A673 (cell line): Measurements from ENCODE around the gene URAD. TPM values are rescaled to one million over a fixed set of nuclear protein-coding genes. Genes with fewer than 3 reads are reported as not detected.

Source experiments
- BruUV-seq: library from RNA; stranded (reverse); fragments of 400-500 nt; replicated peaks from 2 replicates; lab custom pipeline; 2021; lab: Mats Ljungman, UMichigan
- CTCF ChIA-PET: fragments of 300-600 bp; sonication (Branson Sonifier 250); formaldehyde crosslinking; loops from one replicate; lab custom pipeline; 2022; ENCODE audit warnings: antibody characterized with exemption; lab: Charles Lee
- POLR2A ChIA-PET: fragments of 300-600 bp; sonication (Branson Sonifier 250); formaldehyde crosslinking; loops from one replicate; lab custom pipeline; 2022; ENCODE audit warnings: antibody characterized with exemption; ENCODE audit not compliant: low non-redundant PET; lab: Charles Lee
- DNase-seq: peaks from one replicate; pipeline ENCODE4 v3.0.0-alpha.2; 2015; ENCODE audit warnings: low spot score
- H3K27ac ChIP-seq: fragments of 200-600 bp; sonication (generic); 2 replicates; pipeline ENCODE4 v1.5.1; 2016; ENCODE audit warnings: mixed run types, low read depth, mild to moderate bottlenecking, mixed read lengths, antibody characterized with exemption, low read length; ENCODE audit not compliant: poor library complexity, severe bottlenecking
- H3K27me3 ChIP-seq: fragments of 200-600 bp; sonication (generic); replicated peaks from 2 replicates; pipeline ENCODE4 v1.6.1; 2017; ENCODE audit warnings: mixed run types, low read depth, mild to moderate bottlenecking, mixed read lengths, antibody characterized with exemption, low read length; ENCODE audit not compliant: insufficient read depth, poor library complexity
- H3K36me3 ChIP-seq: fragments of 200-600 bp; sonication (generic); 2 replicates; pipeline ENCODE4 v1.6.1; 2016; ENCODE audit warnings: mixed run types, mild to moderate bottlenecking, mixed read lengths, antibody characterized with exemption, low read length; ENCODE audit not compliant: insufficient read depth, poor library complexity, severe bottlenecking
- H3K4me1 ChIP-seq: fragments of 200-600 bp; sonication (generic); 2 replicates; pipeline ENCODE4 v1.6.1; 2017; ENCODE audit warnings: mixed run types, mild to moderate bottlenecking, mixed read lengths, antibody characterized with exemption, low read length; ENCODE audit not compliant: insufficient read depth, poor library complexity, severe bottlenecking
- H3K4me3 ChIP-seq: fragments of 200-600 bp; sonication (generic); 2 replicates; pipeline ENCODE4 v1.5.1; 2016; ENCODE audit warnings: low read depth, mixed run types, mild to moderate bottlenecking, mixed read lengths, low read length; ENCODE audit not compliant: poor library complexity, severe bottlenecking
- H3K9me3 ChIP-seq: fragments of 200-600 bp; sonication (generic); 2 replicates; pipeline ENCODE4 v1.6.1; 2016; ENCODE audit warnings: mixed run types, low read depth, mild to moderate bottlenecking, mixed read lengths, antibody characterized with exemption, low read length; ENCODE audit not compliant: poor library complexity, severe bottlenecking
- CTCF ChIP-seq: fragments of 300-800, 200-600 bp; sonication (generic); conservative IDR thresholded peaks from 2 replicates; pipeline ENCODE4 v1.5.1; 2017; ENCODE audit warnings: low read depth, mild to moderate bottlenecking, antibody characterized with exemption, low read length, moderate library complexity, mixed read lengths
- EZH2 ChIP-seq: fragments of 200-600 bp; sonication (generic); IDR thresholded peaks from 2 replicates; pipeline ENCODE4 v1.6.1; 2017; ENCODE audit warnings: borderline replicate concordance, low read depth, mild to moderate bottlenecking, mixed read lengths, antibody characterized with exemption, low read length; ENCODE audit not compliant: poor library complexity, severe bottlenecking
- intact Hi-C: fragments of 100-400 bp; cut with micrococcal nuclease; formaldehyde crosslinking; loops from one replicate; pipeline ENCODE4 v1.10.0; 2022; ENCODE audit not compliant: unreplicated experiment
- total RNA-seq: library from RNA; stranded (reverse); gene quantifications from 2 replicates; pipeline ENCODE4 v1.2.3, GENCODE V29; 2021

Gene URAD
- total RNA-seq, 1 experiment from 2014 or later, result not detected

- Histone ChIP-seq H3K36me3 (no peaks in the 10 kb centered on the region), H3K9me3 (no peaks in the 10 kb centered on the region), H3K27ac (no peak overlapping the region), H3K4me1 (no peaks in the 10 kb centered on the region), H3K27me3 (peaks cover 100% of the 10 kb centered on the region), H3K4me3 (no peak overlapping the region)
- no TSS peak for BruUV-seq
- ChIA-PET CTCF (no interaction called here), POLR2A (no interaction called here)
- no peak for DNase-seq
- TF ChIP-seq EZH2 (no peak), CTCF (no peak)
- intact Hi-C loops, result loop anchor here (10.0 kb wide), 1 partner anchor 994 kb away; no protein-coding TSS in a partner anchor
These were observed 10.1 kb downstream of the URAD start for GRCh38 chr13:27978301-27978968.

GRCh38 chr13:27977476-27978300, 10.8 kb downstream of the URAD start:
- TF ChIP-seq CTCF, result no peak
- TF ChIP-seq EZH2, result peak; percentile 97
- Histone ChIP-seq H3K4me1 (no peaks in the 10 kb centered on the region), H3K4me3 (no peak overlapping the region), H3K27ac (no peak overlapping the region), H3K27me3 (peaks cover 100% of the 10 kb centered on the region), H3K9me3 (no peaks in the 10 kb centered on the region), H3K36me3 (no peaks in the 10 kb centered on the region)
- no TSS peak for BruUV-seq
- intact Hi-C loops, result loop anchor here (10.0 kb wide), 1 partner anchor 993 kb away; no protein-coding TSS in a partner anchor
- POLR2A ChIA-PET, result no interaction called here
- CTCF ChIA-PET, result no interaction called here
- peak; percentile 22 for DNase-seq

GRCh38 chr13:27976362-27977091, 12.0 kb downstream of the URAD start:
- no TSS peak for BruUV-seq
- no peak for DNase-seq

More at GRCh38 chr13:27976362-27977091, 12.0 kb downstream of the URAD start:
- POLR2A ChIA-PET, result no interaction called here
- H3K36me3 ChIP-seq, result no peaks in the 10 kb centered on the region
- no peak overlapping the region for H3K4me3 ChIP-seq
- H3K27me3 ChIP-seq, result peaks cover 100% of the 10 kb centered on the region
- no peaks in the 10 kb centered on the region for H3K9me3 ChIP-seq
- H3K4me1 ChIP-seq, result no peaks in the 10 kb centered on the region
- intact Hi-C loops, result loop anchor here (10.0 kb wide), 1 partner anchor 992 kb away; no protein-coding TSS in a partner anchor
- CTCF ChIA-PET, result interaction anchor here (0.6 kb wide), 1 partner anchor 8 kb away, joined by 3 read pairs; no protein-coding TSS in a partner anchor
- TF ChIP-seq CTCF (no peak), EZH2 (no peak)
- H3K27ac ChIP-seq, result no peak overlapping the region
